CD4-positive, alpha-beta T cell (primary cell): ENCODE data around the gene CAMSAP1. TPM values are rescaled to one million over a fixed set of nuclear protein-coding genes. Genes with fewer than 3 reads are reported as not detected.

Experiments used
- ATAC-seq: fragments of 200-7000 bp; cut with Tn5 transposase; one replicate; pipeline ENCODE4 v1.10.0; 2022; ENCODE audit warnings: mild to moderate bottlenecking; ENCODE audit not compliant: poor library complexity
- CTCF ChIA-PET: fragments of 350-600 bp; sonication (Branson Sonifier 250); formaldehyde crosslinking; loops from one replicate; lab custom pipeline; 2021; ENCODE audit warnings: antibody characterized with exemption, inconsistent platforms; lab: Charles Lee
- POLR2A ChIA-PET: fragments of 350-600 bp; sonication (Branson Sonifier 250); formaldehyde crosslinking; loops from one replicate; lab custom pipeline; 2021; ENCODE audit warnings: antibody characterized with exemption, inconsistent platforms; lab: Charles Lee
- DNase-seq, 14 experiments: peaks; one replicate each; pipeline ENCODE4 v3.0.0-alpha.2; 2013 to 2020; ENCODE audit warnings: mixed read lengths in 2 of 14
- H3K27ac ChIP-seq, 2 donors: one replicate each; pipeline versions ENCODE4 v1.5.1 to v1.7.0; 2013; ENCODE audit warnings: low read length in 2 of 2, low read depth in 1 of 2, mild to moderate bottlenecking in 1 of 2
- H3K27me3 ChIP-seq, 2 experiments: 1 replicate in 1 of 2; 2 replicates in 1 of 2; pipeline versions ENCODE4 v1.6.1 to v1.7.0; 2013; ENCODE audit warnings: low read length in 2 of 2, control low read depth in 1 of 2, mild to moderate bottlenecking in 1 of 2, moderate library complexity in 1 of 2; ENCODE audit not compliant: insufficient read depth in 2 of 2, control insufficient read depth in 1 of 2
- H3K36me3 ChIP-seq: one replicate; pipeline ENCODE4 v1.6.1; 2013; ENCODE audit warnings: low read length, control low read depth; ENCODE audit not compliant: insufficient read depth
- H3K4me1 ChIP-seq: one replicate; pipeline ENCODE4 v1.6.1; 2013; ENCODE audit warnings: low read length, control low read depth; ENCODE audit not compliant: insufficient read depth
- H3K4me3 ChIP-seq: one replicate; pipeline ENCODE4 v1.5.1; 2013; ENCODE audit warnings: mild to moderate bottlenecking, low read length, moderate library complexity
- H3K9me3 ChIP-seq, 2 experiments: 1 replicate in 1 of 2; 2 replicates in 1 of 2; pipeline versions ENCODE4 v1.6.1 to v1.7.0; 2013; ENCODE audit warnings: low read length in 2 of 2, mild to moderate bottlenecking in 2 of 2, control low read depth in 1 of 2, moderate library complexity in 1 of 2; ENCODE audit not compliant: control insufficient read depth in 1 of 2, insufficient read depth in 1 of 2
- H3K27ac Mint-ChIP-seq: one replicate; pipeline ENCODE4 v1.8.0; 2020; ENCODE audit warnings: mixed read lengths
- H3K27me3 Mint-ChIP-seq: one replicate; pipeline ENCODE4 v1.8.0; 2021; ENCODE audit warnings: mixed read lengths
- H3K36me3 Mint-ChIP-seq: one replicate; pipeline ENCODE4 v1.8.0; 2021; ENCODE audit warnings: low read depth, mixed read lengths
- H3K4me1 Mint-ChIP-seq: one replicate; pipeline ENCODE4 v1.8.0; 2021; ENCODE audit warnings: low read depth, mixed read lengths
- H3K4me3 Mint-ChIP-seq: one replicate; pipeline ENCODE4 v1.8.0; 2020; ENCODE audit warnings: mild to moderate bottlenecking, mixed read lengths
- H3K9me3 Mint-ChIP-seq: one replicate; pipeline ENCODE4 v1.8.0; 2020; ENCODE audit warnings: mixed read lengths
- intact Hi-C, 2 experiments: fragments of 100-400 bp; cut with DNase I in 1 of 2; cut with micrococcal nuclease in 1 of 2; formaldehyde crosslinking; loops; one replicate each; pipeline versions ENCODE4 v1.15.1 to v1.9.0; 2023 to 2025; cut with DNase I, micrococcal nuclease
- total RNA-seq, 174 experiments: library from RNA in 2 of 174; stranded (reverse) in 2 of 174; gene quantifications; one replicate each; pipeline ENCODE4 v1.2.3 and lab custom pipeline; 2021 to 2026
- TF ChIP-seq, protein P1 (sequence below): fragments of 200-600 bp; IDR thresholded peaks from one replicate; pipeline ENCODE4 v1.8.0; 2022; ENCODE audit warnings: antibody characterized with exemption, mild to moderate bottlenecking

The CAMSAP1 gene
- total RNA-seq, 2 experiments from 2014 or later: 16.8 to 18.2 TPM

DNA sequence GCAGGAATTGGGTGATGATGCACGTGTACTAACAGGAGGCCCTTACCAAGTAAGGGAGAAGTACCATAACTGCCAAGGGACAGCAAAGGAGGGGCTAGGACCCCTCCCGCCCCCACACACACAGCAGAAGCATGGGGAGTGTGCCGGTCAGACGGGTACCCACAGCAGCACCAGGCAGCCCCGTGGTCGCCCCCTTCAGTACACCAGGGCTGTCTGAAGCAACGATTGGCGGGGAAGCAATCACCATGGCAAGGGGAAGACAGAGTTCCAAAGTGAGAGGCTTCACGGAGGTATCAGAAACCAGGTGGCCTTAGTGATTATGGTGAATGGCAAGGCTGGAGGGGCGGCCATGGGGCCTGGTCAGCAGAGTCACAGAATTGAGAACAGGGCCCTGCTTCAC, 72.2 kb downstream of the CAMSAP1 start:
- no peak for ATAC-seq
- CTCF ChIA-PET: no interaction called here
- POLR2A ChIA-PET: no interaction called here
- peaks cover 11% of the 10 kb centered on the region for H3K4me1 Mint-ChIP-seq
- Histone ChIP-seq H3K9me3 (peaks cover 0 to 5% of the 10 kb centered on the region in 2 experiments), H3K27me3 (no peaks in the 10 kb centered on the region), H3K27ac (no peak overlapping the region), H3K4me3 (no peak overlapping the region), H3K36me3 (peaks cover 3% of the 10 kb centered on the region), H3K4me1 (no peaks in the 10 kb centered on the region)
- no peaks in the 10 kb centered on the region for H3K9me3 Mint-ChIP-seq
- H3K27me3 Mint-ChIP-seq: no peaks in the 10 kb centered on the region
- no peak for DNase-seq
- intact Hi-C loops: no loop called here
- H3K4me3 Mint-ChIP-seq: no peak overlapping the region
- H3K27ac Mint-ChIP-seq: no peak overlapping the region
- TF ChIP-seq, protein P1, sequence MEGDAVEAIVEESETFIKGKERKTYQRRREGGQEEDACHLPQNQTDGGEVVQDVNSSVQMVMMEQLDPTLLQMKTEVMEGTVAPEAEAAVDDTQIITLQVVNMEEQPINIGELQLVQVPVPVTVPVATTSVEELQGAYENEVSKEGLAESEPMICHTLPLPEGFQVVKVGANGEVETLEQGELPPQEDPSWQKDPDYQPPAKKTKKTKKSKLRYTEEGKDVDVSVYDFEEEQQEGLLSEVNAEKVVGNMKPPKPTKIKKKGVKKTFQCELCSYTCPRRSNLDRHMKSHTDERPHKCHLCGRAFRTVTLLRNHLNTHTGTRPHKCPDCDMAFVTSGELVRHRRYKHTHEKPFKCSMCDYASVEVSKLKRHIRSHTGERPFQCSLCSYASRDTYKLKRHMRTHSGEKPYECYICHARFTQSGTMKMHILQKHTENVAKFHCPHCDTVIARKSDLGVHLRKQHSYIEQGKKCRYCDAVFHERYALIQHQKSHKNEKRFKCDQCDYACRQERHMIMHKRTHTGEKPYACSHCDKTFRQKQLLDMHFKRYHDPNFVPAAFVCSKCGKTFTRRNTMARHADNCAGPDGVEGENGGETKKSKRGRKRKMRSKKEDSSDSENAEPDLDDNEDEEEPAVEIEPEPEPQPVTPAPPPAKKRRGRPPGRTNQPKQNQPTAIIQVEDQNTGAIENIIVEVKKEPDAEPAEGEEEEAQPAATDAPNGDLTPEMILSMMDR: no peak
- peaks cover 43% of the 10 kb centered on the region for H3K36me3 Mint-ChIP-seq

DNA sequence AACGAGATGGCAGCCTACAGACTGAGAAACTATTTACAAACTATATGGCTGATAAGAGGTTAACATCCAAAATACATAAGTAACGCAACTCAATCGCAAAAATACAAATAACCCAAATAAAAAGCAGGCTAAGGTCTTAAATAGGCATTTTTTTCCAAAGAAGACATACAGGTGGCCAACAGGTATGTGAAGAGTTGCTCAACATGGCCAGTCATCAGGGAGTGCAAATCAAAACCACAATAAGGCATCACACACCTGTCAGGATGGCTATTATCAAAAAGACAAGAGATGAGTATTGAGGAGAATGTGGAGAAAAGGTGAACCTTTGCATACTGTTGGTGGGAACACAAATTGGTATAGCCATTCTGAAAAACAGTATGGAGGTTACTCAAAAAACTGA, 73.5 kb downstream of the CAMSAP1 start:
- ChIA-PET POLR2A (no interaction called here), CTCF (no interaction called here)
- Histone ChIP-seq H3K4me3 (no peak overlapping the region), H3K27me3 (no peaks in the 10 kb centered on the region), H3K36me3 (peaks cover 2% of the 10 kb centered on the region), H3K27ac (no peak overlapping the region), H3K9me3 (peaks cover 6 to 14% of the 10 kb centered on the region in 2 experiments), H3K4me1 (no peaks in the 10 kb centered on the region)
- Mint-ChIP-seq H3K36me3 (peaks cover 52% of the 10 kb centered on the region), H3K27ac (no peak overlapping the region), H3K27me3 (no peaks in the 10 kb centered on the region), H3K4me1 (peaks cover 16% of the 10 kb centered on the region), H3K4me3 (no peak overlapping the region), H3K9me3 (no peaks in the 10 kb centered on the region)
- intact Hi-C loops: no loop called here
- no peak for ATAC-seq
- DNase-seq: no peak
- TF ChIP-seq, protein P1: no peak

DNA sequence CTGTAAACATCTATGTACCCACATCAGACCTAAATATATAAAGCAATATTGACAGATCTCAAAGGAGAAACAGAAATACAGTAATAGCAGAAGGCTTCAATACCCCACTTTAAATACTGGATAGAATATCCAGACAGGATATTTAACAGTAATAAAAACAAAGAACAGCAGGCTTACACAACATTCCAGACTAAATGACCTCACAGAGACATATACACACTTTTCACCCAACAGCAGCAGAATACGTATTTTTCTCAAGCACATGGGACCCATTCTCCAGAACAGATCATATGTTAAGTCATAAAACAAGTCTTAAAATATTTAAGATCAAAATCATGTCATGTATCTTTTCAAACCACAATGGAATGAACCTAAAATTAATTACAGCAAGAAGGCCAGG, 76.8 kb downstream of the CAMSAP1 start:
- ChIA-PET POLR2A (no interaction called here), CTCF (no interaction called here)
- H3K36me3 ChIP-seq: peaks cover 11% of the 10 kb centered on the region
- Mint-ChIP-seq H3K36me3 (peaks cover 84% of the 10 kb centered on the region), H3K4me1 (peaks cover 16% of the 10 kb centered on the region), H3K27ac (no peak overlapping the region), H3K9me3 (no peaks in the 10 kb centered on the region), H3K4me3 (no peak overlapping the region), H3K27me3 (no peaks in the 10 kb centered on the region)
- TF ChIP-seq, protein P1: no peak
- no peak for DNase-seq
- H3K9me3 ChIP-seq: peaks cover 11 to 22% of the 10 kb centered on the region in 2 experiments
- H3K27me3 ChIP-seq: no peaks in the 10 kb centered on the region
- no peak overlapping the region for H3K4me3 ChIP-seq
- no peak for ATAC-seq
- H3K4me1 ChIP-seq: no peaks in the 10 kb centered on the region
- intact Hi-C loops: no loop called here
- no peak overlapping the region for H3K27ac ChIP-seq
